Germinal center (tissue), 1 donor: ENCODE data around the gene C1QTNF7.

Experiments
- DNase-seq: peaks from one replicate; pipeline ENCODE4 v3.0.0; 2012; ENCODE audit warnings: mixed read lengths, low spot score

The C1QTNF7 gene

DNA sequence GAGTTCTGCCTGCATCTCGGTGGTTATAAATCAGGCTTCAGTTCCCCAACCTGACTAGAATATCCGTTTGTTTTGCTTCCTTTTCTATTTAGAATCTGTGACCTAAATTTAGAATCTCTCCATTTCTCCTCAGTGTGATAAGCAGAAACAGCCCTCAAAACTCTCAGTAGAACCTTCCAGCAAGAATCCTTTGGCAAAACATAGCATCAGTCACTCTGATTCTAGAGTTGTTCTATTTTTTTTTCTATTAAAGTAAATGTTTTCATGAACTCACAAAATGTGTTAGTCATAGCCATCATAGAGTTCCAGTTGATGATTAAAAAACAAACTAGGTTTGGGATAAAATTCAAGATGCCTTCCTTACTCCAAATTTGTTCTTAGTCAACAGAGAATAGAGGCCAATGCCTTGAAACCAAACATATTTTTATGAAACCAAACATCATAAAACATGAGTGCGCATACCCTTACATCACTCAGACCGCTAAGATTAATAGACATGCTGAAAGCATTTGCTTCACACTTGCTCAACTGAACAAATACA is 13.2 kb upstream of the C1QTNF7 start:
- no peak for DNase-seq

DNA sequence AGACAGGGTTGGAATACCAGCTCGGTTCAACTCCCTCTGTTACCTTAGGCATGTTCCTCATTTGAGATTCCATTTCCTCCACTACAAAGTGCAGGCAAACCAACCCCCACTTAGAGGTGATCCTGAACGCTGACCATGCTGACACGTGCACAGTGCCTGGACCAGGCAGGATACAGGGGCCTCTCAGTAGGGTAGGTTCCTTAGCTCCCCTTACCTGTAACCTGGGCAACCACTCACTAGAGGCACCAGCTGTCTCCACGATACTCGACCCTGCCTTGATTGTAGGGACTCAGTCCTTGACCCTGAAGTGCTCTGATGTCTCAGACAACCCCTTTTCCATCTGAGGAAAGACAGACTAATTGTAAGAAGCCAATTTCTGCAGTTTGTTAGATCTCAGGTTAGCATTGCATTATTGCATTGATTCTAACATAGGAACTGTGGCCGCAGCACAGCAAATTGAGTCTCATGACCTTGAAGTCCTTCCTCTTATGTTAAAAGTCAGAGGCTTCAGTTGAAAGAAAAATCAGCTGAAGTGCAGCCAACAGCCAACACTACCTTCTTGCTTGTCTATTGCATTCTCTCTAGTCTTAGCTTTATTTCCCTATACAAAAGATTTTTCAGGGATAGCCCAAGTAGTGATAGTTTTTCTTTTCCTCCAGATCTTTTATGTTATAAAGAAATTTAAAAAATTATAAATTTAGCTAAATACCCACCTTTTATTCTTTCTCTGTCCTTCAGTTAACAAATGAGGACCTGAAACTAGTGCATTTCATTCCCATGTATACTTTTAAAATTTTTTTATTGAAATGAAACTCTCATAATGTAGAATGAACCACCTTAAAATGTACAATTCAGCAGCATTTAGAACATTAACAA is 11.2 kb upstream of the C1QTNF7 start:
- no peak for DNase-seq

DNA sequence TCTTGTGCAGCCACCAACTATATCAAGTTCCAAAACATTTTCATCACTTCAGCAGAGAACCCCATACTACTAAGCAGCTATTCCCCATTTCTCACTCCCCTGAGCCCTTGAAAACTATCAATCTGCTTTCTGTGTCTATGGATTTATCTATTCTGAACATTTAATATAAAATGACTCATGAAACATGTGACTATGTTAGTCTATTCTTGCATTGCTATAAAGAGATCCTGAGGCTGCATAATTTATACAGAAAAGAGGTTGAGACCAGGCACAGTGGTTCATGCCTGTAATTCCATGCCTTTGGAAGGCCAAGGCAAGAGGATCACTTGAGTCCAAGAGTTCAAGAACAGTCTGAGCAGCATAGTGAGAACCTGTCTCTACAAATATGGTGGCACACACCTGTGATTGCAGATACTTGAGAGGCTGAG is 10.6 kb upstream of the C1QTNF7 start:
- no peak for DNase-seq

DNA sequence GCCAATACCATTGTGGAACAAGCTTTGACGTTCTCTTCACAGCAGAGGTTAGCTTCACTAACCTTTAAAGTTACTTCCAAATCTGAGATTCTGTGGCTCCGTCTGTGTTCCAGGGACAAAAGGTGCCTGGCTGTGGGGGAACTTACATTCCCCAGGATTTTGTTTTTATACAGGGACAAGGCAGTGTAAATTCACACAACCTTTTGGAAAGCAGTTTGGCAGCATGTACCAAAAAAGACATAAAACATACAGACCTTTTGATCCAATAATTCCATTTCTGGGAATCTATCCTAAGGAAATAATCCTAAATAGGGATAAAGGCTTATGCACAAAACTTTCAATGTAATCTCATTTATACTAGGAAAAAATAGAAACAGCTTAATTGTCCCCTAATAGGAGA is 8.9 kb upstream of the C1QTNF7 start:
- no peak for DNase-seq

DNA sequence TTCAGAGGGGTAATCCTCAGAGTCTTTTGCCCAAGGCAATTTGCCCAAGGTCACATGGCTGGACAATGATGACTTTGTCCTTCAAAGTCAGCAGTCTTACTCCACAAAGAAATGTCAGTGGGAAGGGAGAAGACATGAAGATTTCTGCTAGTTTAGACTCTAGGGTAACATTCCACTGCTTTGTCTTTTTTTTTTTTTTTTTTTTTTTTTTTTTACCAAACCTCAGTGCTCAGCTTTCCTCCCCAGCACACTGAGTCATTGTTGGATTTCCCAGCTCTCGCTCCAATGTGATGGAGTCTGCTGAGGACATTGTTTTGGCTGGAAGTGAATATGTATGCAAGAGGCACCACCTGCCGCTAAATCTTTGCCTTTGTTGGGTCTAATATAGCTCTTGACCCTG is 7.2 kb upstream of the C1QTNF7 start:
- DNase-seq, result no peak

DNA sequence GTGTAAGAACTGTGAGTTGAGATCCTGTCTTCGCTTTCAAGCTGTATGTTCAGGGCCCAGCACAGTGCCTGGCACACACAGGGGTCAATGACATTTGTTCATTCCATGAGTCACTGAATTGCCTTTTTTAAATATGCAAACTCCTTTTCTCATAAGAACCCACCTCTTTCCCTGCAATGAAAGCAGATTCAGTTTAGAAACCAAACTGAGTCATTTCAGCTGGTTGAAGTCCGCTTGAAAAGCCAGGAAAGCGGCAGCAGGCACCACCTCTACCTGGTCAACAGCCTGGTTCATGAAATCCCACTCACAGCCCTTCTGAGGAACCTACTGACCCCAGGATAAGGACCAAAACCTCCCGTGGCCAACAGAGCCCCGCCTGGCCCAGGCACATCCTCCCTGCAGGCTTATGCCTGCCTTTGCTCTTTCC is 4.5 kb upstream of the C1QTNF7 start:
- no peak for DNase-seq

DNA sequence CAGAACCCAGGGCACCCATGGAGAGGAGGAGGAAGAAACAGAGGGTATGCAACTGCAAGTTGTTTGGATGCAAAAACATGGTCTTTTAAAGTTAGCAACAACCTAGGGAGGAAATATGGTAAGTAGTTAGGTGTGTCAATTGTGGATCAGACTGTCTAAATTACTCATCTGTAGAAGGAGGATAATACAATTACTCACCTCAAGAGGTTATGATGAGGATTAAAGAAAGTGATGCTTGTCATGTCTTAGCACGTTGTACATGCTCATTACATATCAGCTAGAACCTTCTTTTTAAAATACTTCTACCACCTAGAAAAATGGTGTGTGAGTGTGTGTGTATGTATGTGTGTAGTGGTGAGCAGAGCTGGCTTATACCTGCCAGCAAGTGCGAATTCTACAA is 2.3 kb upstream of the C1QTNF7 start:
- no peak for DNase-seq

DNA sequence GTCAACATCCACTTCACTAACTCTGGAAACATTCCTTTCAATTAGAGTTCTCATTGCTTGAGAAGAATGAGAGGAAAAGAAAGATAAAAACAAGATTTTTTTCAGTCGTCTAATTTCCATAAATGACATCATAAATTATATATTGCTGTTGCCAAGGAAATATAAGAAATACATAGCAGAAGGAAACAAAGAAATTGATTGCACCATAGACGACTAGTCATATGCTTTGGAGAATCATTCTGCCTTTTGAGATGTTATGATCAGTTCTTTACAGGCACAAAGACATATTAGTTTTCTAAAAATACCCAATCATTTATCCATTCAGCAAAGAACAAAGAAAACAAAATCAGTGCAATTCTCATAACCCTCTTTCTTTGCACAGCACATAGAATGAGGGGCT is 672 bp upstream of the C1QTNF7 start:
- DNase-seq, result no peak

DNA sequence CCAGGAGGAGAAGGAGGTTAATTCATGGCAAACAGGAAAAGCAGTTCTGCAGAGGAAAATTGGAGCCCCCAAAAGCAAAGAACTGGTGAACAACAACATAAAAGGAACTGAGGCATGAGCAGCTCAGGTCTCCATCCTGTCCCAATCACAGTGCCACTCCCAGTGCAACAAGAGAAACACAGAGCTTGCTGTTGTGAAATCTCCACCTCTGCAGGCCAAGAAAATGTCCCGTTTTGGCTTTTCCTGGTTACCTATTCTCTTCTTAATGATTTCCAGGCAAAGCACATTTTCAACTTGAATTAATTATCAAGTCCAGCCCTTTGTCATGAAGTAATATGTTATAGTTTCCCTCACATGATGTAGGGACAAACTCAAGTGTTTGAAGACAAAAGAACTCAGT is 778 bp downstream of the C1QTNF7 start:
- no peak for DNase-seq

DNA sequence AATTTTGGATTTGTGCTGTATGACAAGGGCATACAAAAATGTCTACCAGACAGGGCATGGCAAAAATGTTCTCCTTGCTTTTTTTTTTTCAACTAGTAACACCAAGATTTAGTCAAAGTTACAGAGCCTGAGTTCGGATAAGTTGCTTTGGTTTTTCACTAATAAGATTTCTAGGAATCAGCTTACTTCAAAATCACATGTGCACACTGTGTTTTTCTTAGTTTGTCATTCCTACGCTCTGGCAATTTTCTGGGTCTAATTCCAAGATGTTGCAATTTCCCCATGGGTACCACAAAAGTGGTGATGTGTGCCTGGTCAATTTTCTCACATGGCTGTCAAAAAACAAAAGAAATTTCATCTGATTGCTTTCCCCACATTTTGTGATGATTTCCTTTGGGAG is 6.3 kb downstream of the C1QTNF7 start:
- DNase-seq, result no peak

DNA sequence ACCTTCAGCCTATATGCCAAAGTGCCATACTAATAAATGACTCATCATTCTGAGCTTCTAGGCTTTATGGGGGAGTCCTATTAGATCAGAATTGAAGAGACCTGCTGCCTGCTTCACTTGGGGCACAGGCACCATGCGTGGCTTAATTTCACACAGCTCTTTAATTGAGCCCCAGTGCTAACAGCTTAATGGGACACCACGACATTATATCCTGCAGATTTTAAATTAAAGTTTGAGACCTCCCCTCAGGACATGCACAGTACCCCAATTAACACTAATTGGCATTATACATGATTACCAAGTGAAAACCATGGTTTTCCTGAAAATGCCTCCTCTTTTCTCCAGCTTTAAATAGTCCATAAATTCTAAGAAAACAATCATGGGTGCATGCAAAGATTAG is 6.8 kb downstream of the C1QTNF7 start:
- DNase-seq, result no peak

DNA sequence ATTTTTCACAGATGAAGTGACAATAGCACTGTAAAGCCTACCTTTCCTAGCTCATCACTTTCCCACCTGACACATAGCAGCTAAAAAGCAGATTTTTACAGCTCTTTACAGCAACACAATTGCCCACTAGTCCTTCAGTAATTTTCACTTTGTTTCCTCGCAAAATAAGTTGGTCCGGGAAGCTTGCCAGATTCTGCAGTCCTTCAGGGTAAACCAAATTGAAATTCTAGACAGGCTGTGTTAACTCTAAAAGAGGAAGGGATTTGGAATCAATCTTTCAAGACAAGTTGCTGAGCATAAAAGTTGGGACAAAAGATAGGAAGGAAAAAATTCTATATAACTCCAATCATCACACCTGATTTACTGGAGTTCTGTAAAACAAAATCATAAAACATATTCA is 8.7 kb downstream of the C1QTNF7 start:
- DNase-seq, result no peak

DNA sequence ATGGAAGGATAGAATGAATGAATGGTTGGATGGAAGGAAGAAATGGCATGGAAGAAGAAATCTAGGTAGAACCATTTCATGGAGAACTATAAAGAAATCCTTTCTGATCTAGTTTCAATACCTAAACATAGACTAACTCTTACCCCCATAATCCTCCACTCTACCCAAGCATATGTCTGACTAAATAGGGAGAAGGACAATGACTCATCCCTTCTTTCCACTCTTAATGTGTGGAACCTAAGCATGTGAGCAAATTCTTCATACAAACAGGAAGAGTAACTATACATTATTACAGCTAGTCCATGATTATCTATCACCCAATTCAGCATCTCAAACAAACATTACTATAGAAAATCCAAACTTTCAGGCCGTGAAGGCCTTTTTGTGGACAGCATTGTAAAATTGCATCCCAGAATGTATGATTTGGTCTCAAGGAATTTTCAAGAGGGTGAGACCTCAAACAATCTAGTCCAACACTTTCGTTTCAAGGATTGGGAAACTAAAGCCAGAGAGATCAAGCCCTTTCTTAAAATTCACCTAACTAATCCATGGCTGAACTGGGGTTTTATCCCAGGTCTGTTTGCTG is 11.2 kb downstream of the C1QTNF7 start:
- DNase-seq, result no peak

DNA sequence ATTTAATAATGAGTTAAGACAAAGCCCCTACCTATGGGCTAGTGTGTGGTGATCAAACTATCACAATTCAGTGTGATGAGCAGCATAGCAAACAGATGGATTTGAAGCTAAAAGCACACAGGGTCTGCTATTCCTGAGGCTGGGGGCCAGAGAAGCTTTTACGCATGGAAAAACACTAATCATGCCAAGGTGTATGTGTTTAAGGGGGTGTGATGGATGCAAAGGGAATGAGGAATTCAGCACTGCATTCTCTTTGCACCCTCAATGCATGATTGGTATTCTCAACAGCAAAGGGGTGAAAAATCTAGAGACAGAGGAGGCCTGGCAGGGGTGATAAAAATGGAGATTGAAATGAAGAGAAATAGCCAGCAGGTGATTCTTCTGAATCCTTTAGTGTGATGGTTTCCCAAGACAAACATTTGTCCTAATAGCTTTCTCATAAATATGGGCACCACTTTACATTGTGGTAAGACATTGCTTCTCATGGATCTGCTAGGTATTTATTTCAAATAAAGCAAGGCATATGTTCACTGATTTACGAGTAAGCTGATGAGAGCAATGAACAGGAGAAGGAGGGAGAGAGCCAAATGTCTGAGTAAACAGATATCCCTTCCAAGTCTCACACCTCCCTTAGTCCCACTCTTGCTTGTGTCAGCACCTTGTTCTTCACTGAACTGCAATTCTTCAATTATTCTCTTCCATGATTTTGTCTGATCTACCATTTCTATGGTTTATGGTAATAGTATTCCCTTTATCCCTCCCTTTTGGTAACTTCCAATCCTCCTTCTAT is 15.7 kb downstream of the C1QTNF7 start:
- no peak for DNase-seq

DNA sequence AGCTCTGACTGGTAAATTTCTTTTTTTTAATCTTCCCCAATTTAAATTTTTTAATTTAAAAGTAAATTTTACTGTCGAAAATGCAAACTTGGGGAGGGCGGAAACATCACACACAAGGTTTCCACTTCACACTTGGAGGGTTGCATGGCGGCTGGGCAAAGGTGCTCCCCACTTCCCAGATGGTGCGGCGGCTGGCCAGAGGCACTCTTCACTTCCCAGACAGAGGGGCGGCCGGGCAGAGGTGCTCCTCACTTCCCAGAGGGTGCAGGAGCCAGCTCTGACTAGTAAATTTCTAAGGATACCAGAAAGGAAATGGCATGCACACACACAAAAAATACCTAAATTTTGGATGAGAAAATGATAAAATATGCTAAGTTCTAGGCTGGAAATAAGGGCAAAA is 16.4 kb downstream of the C1QTNF7 start:
- no peak for DNase-seq

DNA sequence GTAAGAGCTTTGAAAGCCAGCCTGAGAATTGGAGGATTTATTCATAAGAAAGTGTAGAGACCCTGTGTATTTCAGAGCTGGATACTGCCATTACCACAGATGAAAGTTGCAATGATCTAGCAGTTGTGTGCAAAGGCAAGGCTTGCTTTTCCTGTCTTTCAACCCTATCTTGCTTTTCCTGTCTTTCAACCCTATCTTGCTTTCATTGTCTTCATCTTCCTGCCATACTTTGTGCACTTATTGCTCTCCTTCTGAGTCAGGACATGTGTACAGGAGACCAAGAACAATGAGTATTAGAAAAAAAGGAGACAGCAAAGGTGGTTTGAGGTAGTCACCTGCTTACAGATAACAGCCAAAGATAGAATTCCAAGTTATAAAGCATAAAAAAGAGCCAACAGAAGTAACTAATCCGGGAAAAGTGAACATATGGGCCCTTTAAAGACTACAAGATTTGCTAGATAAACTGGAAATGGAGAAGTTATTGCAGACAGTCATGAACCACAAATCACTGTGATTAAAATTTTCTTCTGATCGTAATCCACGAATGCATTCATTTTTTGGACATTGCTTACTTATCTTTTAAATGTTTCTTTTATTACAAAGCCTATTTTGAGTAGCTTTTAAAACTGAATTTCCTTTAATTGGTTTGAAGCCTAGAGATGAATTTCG is 17.2 kb downstream of the C1QTNF7 start:
- DNase-seq, result no peak

DNA sequence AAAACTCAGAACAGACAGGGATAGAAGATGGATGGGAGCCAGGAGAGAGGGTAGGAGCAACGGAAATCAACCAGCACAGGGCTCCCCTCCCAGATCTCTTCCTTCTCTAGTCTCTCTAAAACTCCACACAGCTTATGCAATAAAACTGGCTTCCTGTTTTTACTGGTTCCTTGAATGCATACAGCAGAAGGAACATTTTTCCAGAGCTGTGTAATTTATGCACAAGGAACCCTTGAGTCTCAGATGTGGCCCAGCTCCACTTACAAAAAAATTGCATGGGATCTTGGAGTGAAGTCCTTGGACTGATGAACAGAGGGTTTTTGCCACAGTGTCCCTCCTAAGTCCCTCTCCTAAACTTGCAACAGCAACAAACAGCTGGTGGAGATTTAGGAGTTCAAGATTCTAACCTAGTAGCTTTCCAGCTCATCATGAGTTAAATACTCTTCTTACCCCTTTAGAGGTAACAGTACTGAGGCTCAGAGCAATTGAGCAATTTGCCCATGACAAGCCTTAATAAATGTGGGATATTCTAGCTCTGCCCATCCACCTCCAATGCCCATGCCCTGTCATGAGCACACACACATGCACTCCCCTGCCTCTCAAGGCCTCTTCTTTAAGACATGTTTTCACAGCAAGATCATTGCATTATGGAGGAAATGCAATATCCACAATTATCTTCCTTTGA is 23.5 kb downstream of the C1QTNF7 start:
- no peak for DNase-seq

DNA sequence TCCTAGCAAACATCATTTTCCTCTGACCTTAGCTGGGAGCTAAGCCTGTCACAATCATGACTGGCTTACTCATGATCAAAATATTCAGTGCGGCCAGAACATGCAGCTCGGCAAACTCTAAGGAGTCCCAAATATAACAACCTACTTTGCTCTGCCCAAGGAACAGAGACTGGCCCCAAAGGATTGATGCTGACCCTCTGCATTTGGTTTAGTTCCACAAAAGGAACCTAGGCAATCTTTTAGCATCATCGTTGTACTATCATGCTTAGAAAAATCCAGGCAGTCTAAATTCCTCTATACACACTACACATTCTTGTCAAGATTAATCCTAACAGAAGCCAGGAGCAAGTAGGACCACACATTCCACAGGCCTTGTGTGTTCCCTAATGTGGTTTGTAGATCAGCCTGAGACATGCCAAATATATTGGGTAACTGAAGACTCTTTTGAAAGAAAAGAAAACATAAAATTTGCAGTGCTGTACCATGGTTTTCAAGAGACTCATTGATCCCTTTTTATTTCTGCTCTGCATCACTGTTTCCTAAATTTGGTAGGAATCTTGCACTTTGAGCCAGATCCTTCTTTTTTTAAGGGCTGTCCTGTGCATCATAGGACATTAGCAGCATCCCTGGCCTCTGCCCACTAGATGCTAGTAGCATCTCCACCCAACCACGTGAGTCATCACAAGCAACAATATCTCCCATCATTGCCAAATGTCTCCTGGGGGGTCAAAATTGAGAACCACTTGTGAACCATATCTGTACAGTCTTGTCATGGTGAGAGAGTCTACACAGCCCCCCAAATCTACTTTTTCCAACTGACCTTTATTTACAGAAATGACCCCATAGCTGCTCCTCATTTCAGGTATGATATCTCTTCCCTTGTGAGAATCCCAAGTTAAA is 24.3 kb downstream of the C1QTNF7 start:
- DNase-seq, result no peak

DNA sequence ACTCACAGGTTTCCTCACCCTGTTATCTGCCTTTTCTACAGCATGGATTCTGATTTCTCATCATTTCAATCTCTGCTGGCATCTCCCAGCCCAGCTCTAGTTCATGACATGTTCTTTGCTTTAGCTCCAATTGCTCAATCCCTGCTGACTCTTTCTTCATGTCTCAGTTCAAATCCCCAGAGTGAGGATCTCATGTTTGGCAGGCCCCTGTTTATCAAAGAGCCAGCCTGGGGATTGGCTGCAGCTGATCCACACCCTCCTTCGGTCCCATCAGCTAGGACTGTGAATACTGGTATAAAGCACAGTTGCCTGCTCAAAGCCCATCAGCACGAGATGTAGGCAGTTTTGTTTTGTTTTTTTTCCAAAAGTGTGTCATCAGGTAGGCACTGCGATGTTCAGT is 27.5 kb downstream of the C1QTNF7 start:
- DNase-seq, result no peak

DNA sequence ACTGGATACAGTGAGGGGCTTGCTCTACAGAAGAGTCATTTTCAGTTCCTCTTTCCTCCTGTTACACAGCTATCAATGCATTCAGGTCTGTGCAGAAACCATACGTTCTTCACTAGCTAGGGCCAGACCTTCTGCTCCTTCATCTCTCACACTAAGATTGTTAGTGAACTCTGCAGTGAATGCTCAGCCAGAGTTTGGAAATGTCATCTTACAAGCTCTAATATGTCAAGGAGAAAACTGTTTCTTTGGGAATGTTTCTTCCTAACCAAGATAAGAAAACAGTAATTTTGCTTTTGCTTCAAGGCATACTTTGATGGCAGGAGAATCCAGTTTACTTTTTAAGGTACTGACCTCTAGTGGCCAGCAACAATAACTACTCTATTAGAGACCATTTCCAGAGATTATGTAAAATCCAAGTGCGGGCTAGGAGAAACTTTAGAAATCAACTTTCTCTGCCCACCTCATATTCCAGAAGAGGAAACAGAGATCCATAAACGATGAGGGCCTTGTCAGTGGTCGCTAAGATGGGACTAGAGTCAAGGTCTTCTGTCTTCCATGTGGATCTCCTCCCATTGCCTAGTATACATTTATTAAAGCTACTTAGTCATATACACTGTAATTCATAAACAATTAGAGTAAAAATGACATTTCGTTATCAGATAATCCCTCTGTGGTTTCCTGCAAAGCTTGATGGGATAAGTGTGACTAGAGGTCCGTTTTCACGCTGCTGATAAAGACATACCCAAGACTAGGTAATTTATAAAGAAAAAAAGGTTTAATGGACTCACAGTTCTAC is 29.8 kb downstream of the C1QTNF7 start:
- DNase-seq, result peak; percentile 49
